Activated naive CD4-positive, alpha-beta T cell treated with anti-CD3 and anti-CD28 coated beads, Interleukin-2, amount 50 U/mL, for 72 hours (primary cell): ENCODE results near the gene INPP5E. TPM values are rescaled to one million over a fixed set of nuclear protein-coding genes. Genes with fewer than 3 reads are reported as not detected.

Experiments
- ATAC-seq, 2 donors: fragments of 150-1000 bp; cut with Tn5 transposase; 2 replicates each; pipeline ENCODE4 v1.10.0; 2021; ENCODE audit warnings: mild to moderate bottlenecking in 2 of 2, moderate library complexity in 2 of 2
- DNase-seq, 2 donors: peaks; one replicate each; pipeline ENCODE4 v3.0.0; 2021 to 2022; ENCODE audit warnings: low spot score in 2 of 2
- H3K27ac Mint-ChIP-seq, 2 donors: one replicate each; pipeline ENCODE4 v1.8.0; 2022; ENCODE audit warnings: mild to moderate bottlenecking in 2 of 2, mixed read lengths in 2 of 2
- H3K36me3 Mint-ChIP-seq, 2 donors: one replicate each; pipeline ENCODE4 v1.8.0; 2022; ENCODE audit warnings: mixed read lengths in 2 of 2
- H3K9me3 Mint-ChIP-seq, 2 donors: one replicate each; pipeline ENCODE4 v1.8.0; 2022; ENCODE audit warnings: mixed read lengths in 2 of 2
- total RNA-seq, 2 donors: library from RNA; stranded (reverse); gene quantifications; one replicate each; pipeline ENCODE4 v1.2.3, GENCODE V29; 2022

The INPP5E gene
- total RNA-seq, 2 donors from 2014 or later = 14.4 to 16.0 TPM

GRCh38 chr9:136392538-136393449, 46.9 kb downstream of the INPP5E start:
- no peak for ATAC-seq
- H3K9me3 Mint-ChIP-seq = no peaks in the 10 kb centered on the region
- no peak for DNase-seq
- H3K36me3 Mint-ChIP-seq = peaks cover 21 to 23% of the 10 kb centered on the region in 2 donors
- H3K27ac Mint-ChIP-seq = no peak overlapping the region

GRCh38 chr9:136391737-136392537, 47.7 kb downstream of the INPP5E start:
- no peaks in the 10 kb centered on the region for H3K9me3 Mint-ChIP-seq
- peaks cover 18 to 27% of the 10 kb centered on the region in 2 donors for H3K36me3 Mint-ChIP-seq
- DNase-seq = no peak
- no peak for ATAC-seq
- H3K27ac Mint-ChIP-seq = no peak overlapping the region

- ATAC-seq = no peak
- no peak overlapping the region for H3K27ac Mint-ChIP-seq
- H3K9me3 Mint-ChIP-seq = no peaks in the 10 kb centered on the region
- H3K36me3 Mint-ChIP-seq = peaks cover 18 to 37% of the 10 kb centered on the region in 2 donors
- DNase-seq = no peak
Observed at GRCh38 chr9:136389396-136389795, 50.2 kb downstream of the INPP5E start.

- Mint-ChIP-seq H3K9me3 (no peaks in the 10 kb centered on the region), H3K36me3 (peaks cover 19 to 41% of the 10 kb centered on the region in 2 donors), H3K27ac (no peak overlapping the region)
- DNase-seq (no peak), ATAC-seq (no peak)
Observed at GRCh38 chr9:136387217-136387616, 52.4 kb downstream of the INPP5E start.

- no peaks in the 10 kb centered on the region for H3K9me3 Mint-ChIP-seq
- H3K27ac Mint-ChIP-seq = no peak overlapping the region
- peaks cover 15 to 33% of the 10 kb centered on the region in 2 donors for H3K36me3 Mint-ChIP-seq
- DNase-seq (no peak), ATAC-seq (no peak)
Observed at GRCh38 chr9:136386018-136386417, 53.6 kb downstream of the INPP5E start.

- Mint-ChIP-seq H3K9me3 (no peaks in the 10 kb centered on the region), H3K36me3 (peaks cover 14 to 32% of the 10 kb centered on the region in 2 donors), H3K27ac (peak overlapping the region; percentile 56 to 75)
- ATAC-seq = peak; percentile 90 to 96
- peak in 1 of 2 donors; percentile 57 for DNase-seq
Observed at GRCh38 chr9:136385015-136385414, 54.6 kb downstream of the INPP5E start.

- no peak overlapping the region for H3K27ac Mint-ChIP-seq
- ATAC-seq (no peak), DNase-seq (no peak)
- H3K9me3 Mint-ChIP-seq = no peaks in the 10 kb centered on the region
- H3K36me3 Mint-ChIP-seq = peaks cover 8 to 27% of the 10 kb centered on the region in 2 donors
Observed at GRCh38 chr9:136383436-136383835, 56.2 kb downstream of the INPP5E start.

GRCh38 chr9:136381966-136382513, 57.6 kb downstream of the INPP5E start:
- DNase-seq (no peak), ATAC-seq (no peak)
- Mint-ChIP-seq H3K9me3 (no peaks in the 10 kb centered on the region), H3K36me3 (peaks cover 8 to 22% of the 10 kb centered on the region in 2 donors), H3K27ac (no peak overlapping the region)

GRCh38 chr9:136381311-136381710, 58.3 kb downstream of the INPP5E start:
- Mint-ChIP-seq H3K27ac (no peak overlapping the region), H3K36me3 (peaks cover 8 to 21% of the 10 kb centered on the region in 2 donors), H3K9me3 (no peaks in the 10 kb centered on the region)
- no peak for ATAC-seq
- DNase-seq = no peak

GRCh38 chr9:136380381-136380780, 59.3 kb downstream of the INPP5E start:
- peaks cover 8 to 13% of the 10 kb centered on the region in 2 donors for H3K36me3 Mint-ChIP-seq
- DNase-seq (no peak), ATAC-seq (no peak)

GRCh38 chr9:136379891-136380290, 59.8 kb downstream of the INPP5E start:
- ATAC-seq (no peak), DNase-seq (no peak)
- Mint-ChIP-seq H3K27ac (no peak overlapping the region), H3K9me3 (no peaks in the 10 kb centered on the region), H3K36me3 (peaks cover 6 to 12% of the 10 kb centered on the region in 2 donors)

More at GRCh38 chr9:136380381-136380780, 59.3 kb downstream of the INPP5E start:
- Mint-ChIP-seq H3K27ac (no peak overlapping the region), H3K9me3 (no peaks in the 10 kb centered on the region)

GRCh38 chr9:136379401-136379800, 60.2 kb downstream of the INPP5E start:
- Mint-ChIP-seq H3K9me3 (no peaks in the 10 kb centered on the region), H3K27ac (no peak overlapping the region), H3K36me3 (peaks cover 1 to 7% of the 10 kb centered on the region in 2 donors)
- ATAC-seq = no peak
- DNase-seq = no peak

- Mint-ChIP-seq H3K9me3 (no peaks in the 10 kb centered on the region), H3K27ac (peak overlapping the region in 1 of 2 donors; percentile 65), H3K36me3 (peaks cover 0 to 2% of the 10 kb centered on the region in 2 donors)
- no peak for DNase-seq
- no peak for ATAC-seq
Observed at GRCh38 chr9:136379003-136379287, 60.7 kb downstream of the INPP5E start.

Other genes starting within 250 kb of the INPP5E start
- gene LHX3, start 234.7 kb downstream of the INPP5E start, total RNA-seq = under 1 TPM; 0.08 to 0.11 TPM
- 10 to 100 TPM; 24.1 to 26.2 TPM for gene QSOX2, start 194.0 kb downstream of the INPP5E start, total RNA-seq
- under 1 TPM in 1 of 2 donors, not detected in 1; 0.02 TPM for gene CCDC187, start 135.8 kb downstream of the INPP5E start, total RNA-seq
- gene GPSM1, start 112.3 kb downstream of the INPP5E start, total RNA-seq = 10 to 100 TPM in 1 of 2 donors, 1 to 10 TPM in 1; 8.5 to 12.3 TPM
- gene DNLZ, start 76.1 kb downstream of the INPP5E start, total RNA-seq = 10 to 100 TPM; 10.6 to 15.6 TPM
- 1 to 10 TPM; 1.3 to 1.7 TPM for gene CARD9, start 66.2 kb downstream of the INPP5E start, total RNA-seq
- 10 to 100 TPM; 12.5 to 16.7 TPM for gene SNAPC4, start 39.7 kb downstream of the INPP5E start, total RNA-seq
- 10 to 100 TPM; 52.2 to 75.4 TPM for gene ENTR1, start 29.2 kb downstream of the INPP5E start, total RNA-seq
- gene PMPCA, start 29.2 kb downstream of the INPP5E start, total RNA-seq = 100 to 1,000 TPM in 1 of 2 donors, 10 to 100 TPM in 1; 94.1 to 110 TPM
- 10 to 100 TPM; 56.6 to 79.5 TPM for gene SEC16A, start 43.2 kb upstream of the INPP5E start, total RNA-seq
- 10 to 100 TPM; 76.4 to 85.5 TPM for gene NOTCH1, start 106.2 kb upstream of the INPP5E start, total RNA-seq
- 1 to 10 TPM in 1 of 2 donors, under 1 TPM in 1; 0.61 to 1.6 TPM for gene EGFL7, start 223.1 kb upstream of the INPP5E start, total RNA-seq
- 10 to 100 TPM in 1 of 2 donors, 1 to 10 TPM in 1; 7.4 to 18.9 TPM for gene AGPAT2, start 247.6 kb upstream of the INPP5E start, total RNA-seq